HL-60 (cell line): Measurements from ENCODE around the gene ATP6V1F.

Source experiments
- DNase-seq, 2 experiments: peaks; one replicate each; pipeline ENCODE4 v3.0.0-alpha.2; 2010 to 2020; ENCODE audit warnings: low read depth in 1 of 2, low spot score in 1 of 2
- H3K27ac ChIP-seq: fragments of 250-450 bp; sonication (Bioruptor Pico); replicated peaks from 2 replicates; pipeline ENCODE4 v1.5.1; 2020; ENCODE audit warnings: mild to moderate bottlenecking, moderate library complexity
- H3K27me3 ChIP-seq: fragments of 250-450 bp; sonication (Bioruptor Pico); 2 replicates; pipeline ENCODE4 v1.5.1; 2021; ENCODE audit warnings: mild to moderate bottlenecking, moderate library complexity; ENCODE audit not compliant: insufficient read depth, poor library complexity, severe bottlenecking
- H3K4me3 ChIP-seq: replicated peaks from 2 replicates; pipeline ENCODE4 v1.5.1; 2011; ENCODE audit warnings: mild to moderate bottlenecking, control low read depth, low read length; ENCODE audit not compliant: insufficient read depth
- CTCF ChIP-seq: IDR thresholded peaks from one replicate; pipeline ENCODE4 v1.5.1; 2011; ENCODE audit warnings: low read length, control low read depth, inconsistent platforms; ENCODE audit not compliant: insufficient read depth
- GABPA ChIP-seq: IDR thresholded peaks from 2 replicates; pipeline ENCODE4 v1.6.1; 2012; ENCODE audit warnings: low read depth
- POLR2AphosphoS5 ChIP-seq: IDR thresholded peaks from 2 replicates; pipeline ENCODE4 v1.6.1; 2012; ENCODE audit warnings: low read depth
- REST ChIP-seq: IDR thresholded peaks from 2 replicates; pipeline ENCODE4 v1.6.1; 2012; ENCODE audit warnings: low read depth; ENCODE audit not compliant: insufficient replicate concordance
- SPI1 ChIP-seq: IDR thresholded peaks from 2 replicates; pipeline ENCODE4 v1.6.1; 2012; ENCODE audit warnings: low read depth, mild to moderate bottlenecking, borderline replicate concordance

The ATP6V1F gene

GRCh38 chr7:128859232-128860157 lies 3.2 kb upstream of the ATP6V1F start:
- no peak overlapping the region for H3K4me3 ChIP-seq
- DNase-seq: no peak
- peaks cover 5% of the 10 kb centered on the region for H3K27me3 ChIP-seq
- TF ChIP-seq POLR2AphosphoS5 (no peak), CTCF (no peak), GABPA (no peak), REST (no peak), SPI1 (no peak)
- no peak overlapping the region for H3K27ac ChIP-seq

GRCh38 chr7:128860158-128861073 lies 2.2 kb upstream of the ATP6V1F start:
- TF ChIP-seq REST: no peak
- peak in 1 of 2 experiments; percentile 21 for DNase-seq
- H3K27ac ChIP-seq: no peak overlapping the region

GRCh38 chr7:128861957-128862570 lies 592 bp upstream of the ATP6V1F start:
- no peak for TF ChIP-seq REST
- no peak for TF ChIP-seq GABPA
- TF ChIP-seq CTCF: no peak
- no peak for TF ChIP-seq POLR2AphosphoS5
- no peak for TF ChIP-seq SPI1
- Histone ChIP-seq H3K27me3 (no peaks in the 10 kb centered on the region), H3K27ac (no peak overlapping the region), H3K4me3 (peak overlapping the region; percentile 92)
- DNase-seq: no peak

More at GRCh38 chr7:128860158-128861073, 2.2 kb upstream of the ATP6V1F start:
- no peak overlapping the region for H3K4me3 ChIP-seq
- no peaks in the 10 kb centered on the region for H3K27me3 ChIP-seq
